Endothelial cell of umbilical vein (primary cell): Measurements from ENCODE around the gene TBC1D10A. TPM values are rescaled to one million over a fixed set of nuclear protein-coding genes. Genes with fewer than 3 reads are reported as not detected.

ENCODE experiments used
- BruUV-seq: library from RNA; stranded (reverse); fragments of 400-500 nt; replicated peaks from 2 replicates; lab custom pipeline; 2021; lab: Mats Ljungman, UMichigan
- CTCF ChIA-PET: fragments of 300-600, 350-600 bp; sonication (Branson Sonifier 250); formaldehyde crosslinking; loops from one replicate; lab custom pipeline; 2021; ENCODE audit warnings: antibody characterized with exemption, inconsistent platforms; lab: Charles Lee
- POLR2A ChIA-PET: fragments of 300-600, 350-600 bp; sonication (Branson Sonifier 250); formaldehyde crosslinking; loops from one replicate; lab custom pipeline; 2021; ENCODE audit warnings: antibody characterized with exemption, inconsistent platforms; lab: Charles Lee
- DNase-seq: peaks from one replicate; pipeline ENCODE4 v3.0.0-alpha.2; 2011; ENCODE audit warnings: low read depth, low spot score
- FAIRE-seq: peaks from 2 replicates; lab custom pipeline; 2011; peaks lifted over from hg19 to GRCh38; lab: Jason Lieb, UNC
- H2AFZ ChIP-seq: 2 replicates; pipeline ENCODE4 v1.6.0; 2012; ENCODE audit warnings: low read depth, low read length, control low read depth, inconsistent platforms
- H3K27ac ChIP-seq: 2 replicates; pipeline ENCODE4 v1.5.1; 2011; ENCODE audit warnings: low read depth, mild to moderate bottlenecking, control low read depth, low read length, moderate library complexity; ENCODE audit not compliant: insufficient read depth
- H3K27me3 ChIP-seq, 2 experiments: 2 replicates each; pipeline versions ENCODE4 v1.6.0 to v1.6.1; 2011; ENCODE audit warnings: low read length in 2 of 2, mixed read lengths in 1 of 2; ENCODE audit not compliant: control insufficient read depth in 2 of 2, insufficient read depth in 2 of 2
- H3K36me3 ChIP-seq, 2 experiments: 2 replicates in 1 of 2; 3 replicates in 1 of 2; pipeline ENCODE4 v1.5.1; 2011; ENCODE audit warnings: low read length in 2 of 2, mild to moderate bottlenecking in 1 of 2, moderate library complexity in 1 of 2; ENCODE audit not compliant: control insufficient read depth in 2 of 2, insufficient read depth in 2 of 2; ENCODE audit errors: extremely low read depth in 1 of 2
- H3K4me1 ChIP-seq: 3 replicates; pipeline ENCODE4 v1.5.1; 2011; ENCODE audit warnings: mild to moderate bottlenecking, low read length; ENCODE audit not compliant: control insufficient read depth, insufficient read depth; ENCODE audit errors: extremely low read depth
- H3K4me2 ChIP-seq: 2 replicates; pipeline ENCODE4 v1.6.1; 2011; ENCODE audit warnings: low read length, control low read depth, mixed read lengths; ENCODE audit not compliant: insufficient read depth
- H3K4me3 ChIP-seq, 3 experiments: fragments of 200-600 bp in 1 of 3; sonication (generic), shearing (Covaris generic) in 1 of 3; replicated peaks in 1 of 3; 2 replicates each; pipeline ENCODE4 v1.5.1; 2011 to 2016; ENCODE audit warnings: control low read depth in 3 of 3, low read length in 3 of 3, mild to moderate bottlenecking in 2 of 3, inconsistent platforms in 1 of 3, low read depth in 1 of 3, moderate library complexity in 1 of 3; ENCODE audit not compliant: insufficient read depth in 1 of 3
- H3K79me2 ChIP-seq: 2 replicates; pipeline ENCODE4 v1.6.0; 2012; ENCODE audit warnings: low read length, inconsistent platforms; ENCODE audit not compliant: control insufficient read depth, insufficient read depth
- H3K9ac ChIP-seq: replicated peaks from 2 replicates; pipeline ENCODE3; 2011; ENCODE audit warnings: low read length, control low read depth; ENCODE audit not compliant: insufficient read depth; ENCODE audit errors: extremely low read depth
- H3K9me1 ChIP-seq: replicated peaks from 3 replicates; pipeline ENCODE4 v1.6.0; 2011; ENCODE audit warnings: mild to moderate bottlenecking, low read length; ENCODE audit not compliant: control insufficient read depth, insufficient read depth; ENCODE audit errors: extremely low read depth
- H3K9me3 ChIP-seq: replicated peaks from 2 replicates; pipeline ENCODE4 v1.5.1; 2012; ENCODE audit warnings: low read length, inconsistent platforms; ENCODE audit not compliant: control insufficient read depth, insufficient read depth
- H4K20me1 ChIP-seq: replicated peaks from 2 replicates; pipeline ENCODE3; 2011; ENCODE audit warnings: mild to moderate bottlenecking, low read length; ENCODE audit not compliant: control insufficient read depth, insufficient read depth; ENCODE audit errors: extremely low read depth
- EZH2 ChIP-seq: IDR thresholded peaks from 2 replicates; pipeline ENCODE4 v1.6.1; 2012; ENCODE audit warnings: borderline replicate concordance, low read depth, mild to moderate bottlenecking, moderate library complexity, low read length, inconsistent platforms; ENCODE audit not compliant: severe bottlenecking
- JUN ChIP-seq: IDR thresholded peaks from 2 replicates; pipeline ENCODE4 v1.6.1; 2011; ENCODE audit warnings: borderline replicate concordance, low read depth; ENCODE audit not compliant: insufficient read length, insufficient read depth
- MYC ChIP-seq: IDR thresholded peaks from one replicate; pipeline ENCODE4 v1.6.1; 2011; ENCODE audit warnings: mild to moderate bottlenecking, low read depth, low read length
- POLR2A ChIP-seq: IDR thresholded peaks from 2 replicates; pipeline ENCODE4 v1.6.1; 2012; ENCODE audit warnings: low read depth, mild to moderate bottlenecking, control low read depth, low read length
- POLR2AphosphoS5 ChIP-seq: IDR thresholded peaks from 2 replicates; pipeline ENCODE4 v1.6.1; 2012; ENCODE audit warnings: low read depth, mild to moderate bottlenecking, control low read depth, low read length, moderate library complexity; ENCODE audit not compliant: insufficient read depth
- dilution Hi-C: fragments of 300-500 bp; cut with MboI; formaldehyde crosslinking; loops from one replicate; pipeline ENCODE4 v1.15.0; 2019; ENCODE audit warnings: low sequenced_read_pairs; ENCODE audit not compliant: extremely low pct_ligation_motif_present
- intact Hi-C: fragments of 100-400 bp; cut with micrococcal nuclease; formaldehyde crosslinking; loops from one replicate; pipeline ENCODE4 v1.10.0; 2022
- polyA plus RNA-seq, 4 experiments: library from polyadenylated mRNA; depleted of rRNA in 3 of 4; stranded (reverse) in 3 of 4; unstranded in 1 of 4; fragments of >200 nt; gene quantifications; 2 replicates each; pipeline versions ENCODE4 v1.2.1 to v1.2.3, GENCODE V29; 2011 to 2012; ENCODE audit warnings: missing spikeins in 1 of 4
- total RNA-seq: library from RNA; stranded (reverse); gene quantifications from 2 replicates; pipeline ENCODE4 v1.2.3, GENCODE V29; 2021
- TF ChIP-seq, protein P1 (sequence below), 2 donors: IDR thresholded peaks; 1 replicate in 1 of 2; 2 replicates in 1 of 2; pipeline ENCODE4 v1.5.1; 2011; ENCODE audit warnings: low read length in 2 of 2, mild to moderate bottlenecking in 2 of 2, moderate library complexity in 2 of 2, control low read depth in 1 of 2, inconsistent platforms in 1 of 2, low read depth in 1 of 2; ENCODE audit not compliant: insufficient read depth in 1 of 2; ENCODE audit errors: extremely low read depth in 1 of 2

The TBC1D10A gene
- total and polyA plus RNA-seq, 2 donors (not counting 3 experiments of a cell fraction or from before 2014, with no cell fraction given): 10.0 to 11.9 TPM

DNA sequence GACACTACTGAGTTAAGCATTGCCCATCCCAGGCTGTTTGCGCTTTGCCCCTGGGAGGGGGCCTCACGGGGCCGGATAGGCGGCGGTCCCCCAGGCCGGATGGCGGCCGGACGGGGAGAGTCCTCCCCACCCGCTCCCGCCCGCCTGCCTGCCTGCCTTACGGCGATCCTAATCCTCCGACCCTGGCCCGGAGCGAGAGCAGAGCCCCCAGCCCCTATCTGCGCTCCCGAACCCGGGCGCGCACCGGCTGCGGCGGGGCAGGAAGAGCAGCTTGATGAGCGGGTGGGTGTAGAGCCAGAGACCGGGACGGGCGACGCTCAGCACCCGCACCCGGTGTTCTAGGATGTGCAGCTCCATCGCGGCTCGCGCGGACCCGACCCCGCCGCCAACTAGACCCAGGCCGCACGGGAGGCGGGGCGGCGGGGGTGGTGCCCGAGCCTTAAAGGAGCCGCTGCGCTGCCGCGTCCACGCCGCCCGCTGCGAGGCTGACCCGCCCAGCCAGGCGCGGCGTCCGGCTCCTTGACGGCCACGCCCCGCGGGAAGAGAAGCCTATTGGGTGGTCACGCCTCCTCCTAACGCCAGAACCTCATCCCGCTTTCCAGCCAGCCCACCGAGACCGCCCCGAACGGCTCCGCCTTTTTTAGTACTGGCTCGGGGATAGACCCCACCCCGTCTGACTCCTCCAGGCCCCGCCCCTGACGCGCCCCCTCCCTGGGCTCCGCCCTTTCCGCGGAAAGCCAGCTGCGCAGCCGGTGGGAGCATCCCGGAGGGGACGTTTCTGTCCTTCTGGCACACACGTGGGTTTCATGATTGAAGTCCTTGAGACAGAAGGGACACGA, 37.4 kb downstream of the TBC1D10A start, which contains the start of gene CASTOR1:
CASTOR1 (minus strand) TSS at position 365 of the 839 bp plus-strand sequence; CDS start at position 357, 8 bp downstream.
- Histone ChIP-seq H2AFZ (peak within 1 kb of the TSS; percentile 68), H3K4me1 (peaks cover 28% of the 10 kb centered on the region), H3K36me3 (peaks cover 0 to 16% of the 10 kb centered on the region in 2 experiments), H4K20me1 (no peaks in the 10 kb centered on the region), H3K4me2 (peak within 1 kb of the TSS; percentile 64), H3K9me1 (no peaks in the 10 kb centered on the region), H3K9ac (peak within 1 kb of the TSS; percentile 45), H3K9me3 (no peaks in the 10 kb centered on the region), H3K79me2 (no peaks in the 10 kb centered on the region), H3K27ac (peak within 1 kb of the TSS; percentile 51), H3K27me3 (no peaks in the 10 kb centered on the region), H3K4me3 (peak within 1 kb of the TSS; percentile 54 to 84 (median 64))
- DNase-seq (peak; percentile 99), FAIRE-seq (peak; percentile 100)
- no TSS peak for BruUV-seq
- dilution Hi-C loops: no loop called here
- POLR2A ChIA-PET: interaction anchor here (1.1 to 2.1 kb wide), 5 partner anchors 12 to 81 kb away, joined by 3 to 7 read pairs (median 6); partner anchors contain the start of genes CCDC157, SF3A1 and TBC1D10A
- intact Hi-C loops: loop anchor here (1.0 kb wide), 1 partner anchor 37 kb away; the partner anchor contains the start of gene TBC1D10A
- TF ChIP-seq POLR2A (peak; percentile 60), JUN (no peak), MYC (no peak), POLR2AphosphoS5 (peak; percentile 66), EZH2 (no peak)
- TF ChIP-seq, protein P1, sequence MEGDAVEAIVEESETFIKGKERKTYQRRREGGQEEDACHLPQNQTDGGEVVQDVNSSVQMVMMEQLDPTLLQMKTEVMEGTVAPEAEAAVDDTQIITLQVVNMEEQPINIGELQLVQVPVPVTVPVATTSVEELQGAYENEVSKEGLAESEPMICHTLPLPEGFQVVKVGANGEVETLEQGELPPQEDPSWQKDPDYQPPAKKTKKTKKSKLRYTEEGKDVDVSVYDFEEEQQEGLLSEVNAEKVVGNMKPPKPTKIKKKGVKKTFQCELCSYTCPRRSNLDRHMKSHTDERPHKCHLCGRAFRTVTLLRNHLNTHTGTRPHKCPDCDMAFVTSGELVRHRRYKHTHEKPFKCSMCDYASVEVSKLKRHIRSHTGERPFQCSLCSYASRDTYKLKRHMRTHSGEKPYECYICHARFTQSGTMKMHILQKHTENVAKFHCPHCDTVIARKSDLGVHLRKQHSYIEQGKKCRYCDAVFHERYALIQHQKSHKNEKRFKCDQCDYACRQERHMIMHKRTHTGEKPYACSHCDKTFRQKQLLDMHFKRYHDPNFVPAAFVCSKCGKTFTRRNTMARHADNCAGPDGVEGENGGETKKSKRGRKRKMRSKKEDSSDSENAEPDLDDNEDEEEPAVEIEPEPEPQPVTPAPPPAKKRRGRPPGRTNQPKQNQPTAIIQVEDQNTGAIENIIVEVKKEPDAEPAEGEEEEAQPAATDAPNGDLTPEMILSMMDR (IDR thresholded peaks at IDR 0.05; ENCODE audit: extremely low read depth in 1 of 2, insufficient read depth in 1 of 2, low read depth in 1 of 2, low read length in 2 of 2): no peak
- CTCF ChIA-PET: interaction anchor here (0.6 to 4.4 kb wide), 14 partner anchors 8 to 182 kb away, joined by 3 to 164 read pairs (median 12); partner anchors contain the start of genes RNF215 and TBC1D10A
